HepG2 (cell line): ENCODE data around the gene SLC6A8. TPM values are rescaled to one million over a fixed set of nuclear protein-coding genes. Genes with fewer than 3 reads are reported as not detected.

Experiments
- AGO2 ChIP-seq: fragments of 200-400 bp; formaldehyde crosslinking; optimal IDR thresholded peaks from 2 replicates; pipeline ENCODE3; 2017; ENCODE audit warnings: mild to moderate bottlenecking, low read depth, low read length, moderate library complexity
- CCDC6 ChIP-seq: sonication (generic); formaldehyde crosslinking; IDR thresholded peaks from 2 replicates; pipeline ENCODE4 v1.8.1; 2022; ENCODE audit warnings: mild to moderate bottlenecking, missing genetic modification reagents, moderate library complexity
- PCBP2 ChIP-seq: fragments of 200-400 bp; formaldehyde crosslinking; optimal IDR thresholded peaks from 2 replicates; pipeline ENCODE3; 2018; ENCODE audit warnings: low read length, low read depth; ENCODE audit not compliant: poor library complexity, severe bottlenecking
- TCF7 ChIP-seq: sonication (generic); IDR thresholded peaks from 2 replicates; pipeline ENCODE4 v1.6.1; 2016; ENCODE audit warnings: antibody characterized with exemption, low read depth
- TFAP4 ChIP-seq: sonication (generic); IDR thresholded peaks from 2 replicates; pipeline ENCODE4 v1.6.1; 2016; ENCODE audit warnings: low read depth, borderline replicate concordance
- YEATS4 ChIP-seq: sonication (generic); formaldehyde crosslinking; IDR thresholded peaks from 2 replicates; pipeline ENCODE4 v1.4.0; 2020; ENCODE audit warnings: missing genetic modification reagents, borderline replicate concordance
- ZBTB4 ChIP-seq: sonication (generic); formaldehyde crosslinking; IDR thresholded peaks from 2 replicates; pipeline ENCODE4 v1.4.0; 2020; ENCODE audit warnings: missing genetic modification reagents, mild to moderate bottlenecking, borderline replicate concordance
- ZFX ChIP-seq: sonication (generic); formaldehyde crosslinking; IDR thresholded peaks from 2 replicates; pipeline ENCODE4 v1.4.0; 2020; ENCODE audit warnings: mild to moderate bottlenecking, low read depth, missing genetic modification reagents, moderate library complexity
- ZNF18 ChIP-seq: sonication (generic); formaldehyde crosslinking; IDR thresholded peaks from 2 replicates; pipeline ENCODE4 v1.8.0; 2022; ENCODE audit warnings: mild to moderate bottlenecking, missing genetic modification reagents; ENCODE audit not compliant: insufficient replicate concordance
- ZNF687 ChIP-seq: sonication (generic); formaldehyde crosslinking; IDR thresholded peaks from 2 replicates; pipeline ENCODE4 v1.5.1; 2020; ENCODE audit warnings: mild to moderate bottlenecking, missing genetic modification reagents, moderate library complexity
- ZZZ3 ChIP-seq: sonication (generic); formaldehyde crosslinking; IDR thresholded peaks from 2 replicates; pipeline ENCODE4 v1.4.0; 2020; ENCODE audit warnings: missing genetic modification reagents, mild to moderate bottlenecking, borderline replicate concordance
- polyA plus RNA-seq, 8 experiments: library from polyadenylated mRNA; depleted of rRNA in 3 of 8; stranded (reverse) in 7 of 8; unstranded in 1 of 8; fragments of >200 nt; fragmentation: Illumina TruSeq in 4 of 8; extraction: Trizol in 4 of 8; gene quantifications; 2 replicates each; pipeline versions ENCODE4 v1.2.1 to v1.2.3, GENCODE V29; 2011 to 2016; ENCODE audit warnings: low read depth in 4 of 8, missing spikeins in 1 of 8, mixed read lengths in 1 of 8; ENCODE audit not compliant: insufficient read depth in 1 of 8
- total RNA-seq, 5 experiments: library from RNA; depleted of rRNA; stranded (reverse); fragments of >200 nt; fragmentation: Illumina TruSeq; extraction: Trizol; gene quantifications; 2 replicates each; pipeline ENCODE4 v1.2.3, GENCODE V29; 2016; ENCODE audit warnings: low read depth in 1 of 5
- TF ChIP-seq, protein P1 (sequence below): sonication (generic); formaldehyde crosslinking; IDR thresholded peaks from 2 replicates; pipeline ENCODE4 v1.8.0; 2022; ENCODE audit warnings: missing genetic modification reagents, mild to moderate bottlenecking, moderate library complexity, borderline replicate concordance

Gene SLC6A8
- total and polyA plus RNA-seq, 2 of the 13 experiments (the other 11 are each of a cell fraction or from before 2014, with no cell fraction given): 13.9 to 176 TPM

DNA sequence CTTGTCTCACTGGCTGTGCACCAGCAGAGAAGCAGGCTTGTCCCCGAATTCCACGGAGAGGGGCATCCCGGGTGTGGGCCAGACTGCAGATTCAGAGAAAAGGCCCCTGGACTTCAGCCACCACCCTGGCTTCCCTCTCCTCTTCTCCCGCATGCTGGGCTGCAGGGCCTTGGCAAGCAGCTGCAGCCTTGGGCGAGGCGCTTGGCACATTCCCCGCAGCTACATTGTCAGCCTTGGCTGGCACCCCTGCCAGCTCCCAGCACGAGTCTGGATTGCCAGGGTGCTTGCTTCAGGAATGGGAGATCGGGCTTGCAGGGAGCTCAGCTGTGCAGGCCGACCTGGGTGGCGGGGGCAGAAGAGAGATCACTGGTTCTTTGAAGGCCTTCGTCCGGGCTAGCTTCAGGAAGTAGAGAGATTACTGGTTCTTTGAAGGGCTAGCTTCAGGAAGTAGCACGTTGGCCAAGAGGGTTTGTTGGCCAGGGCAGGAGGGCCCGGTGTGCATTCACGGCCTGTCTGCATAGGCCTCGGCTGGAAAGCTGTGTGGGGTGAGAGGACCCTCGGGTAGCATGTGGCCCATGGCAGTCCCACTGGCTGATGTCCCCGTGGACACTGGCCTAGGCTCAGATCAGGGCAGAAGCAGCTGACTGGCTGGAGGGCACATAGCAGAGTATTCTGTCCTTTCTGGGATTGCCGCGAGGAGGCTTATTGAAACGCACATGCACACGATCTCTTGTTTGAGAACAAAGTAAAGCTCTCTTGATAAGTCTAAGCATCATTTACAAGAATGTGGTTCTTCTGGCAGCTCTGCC, 39.6 kb downstream of the SLC6A8 start (continued):
- TF ChIP-seq ZNF687 (peak; percentile 73), AGO2 (peak; percentile 44), TFAP4 (peak; percentile 46; the same call in 1 of the 2 replicates), PCBP2 (no peak), ZNF18 (CRISPR knock-in tag) (peak; percentile 30), TCF7 (peak; percentile 24; the same call in 1 of the 2 replicates), ZZZ3 (CRISPR knock-in tag) (0 out of 2 replicates have a peak, but pooled peaks have one; percentile 29), CCDC6 (CRISPR knock-in tag) (peak; percentile 59; the same call in 1 of the 2 replicates), ZBTB4 (CRISPR knock-in tag) (no peak), ZFX (CRISPR knock-in tag) (no peak; the same call in 1 of the 2 replicates), YEATS4 (CRISPR knock-in tag) (no peak)
- TF ChIP-seq, protein P1, sequence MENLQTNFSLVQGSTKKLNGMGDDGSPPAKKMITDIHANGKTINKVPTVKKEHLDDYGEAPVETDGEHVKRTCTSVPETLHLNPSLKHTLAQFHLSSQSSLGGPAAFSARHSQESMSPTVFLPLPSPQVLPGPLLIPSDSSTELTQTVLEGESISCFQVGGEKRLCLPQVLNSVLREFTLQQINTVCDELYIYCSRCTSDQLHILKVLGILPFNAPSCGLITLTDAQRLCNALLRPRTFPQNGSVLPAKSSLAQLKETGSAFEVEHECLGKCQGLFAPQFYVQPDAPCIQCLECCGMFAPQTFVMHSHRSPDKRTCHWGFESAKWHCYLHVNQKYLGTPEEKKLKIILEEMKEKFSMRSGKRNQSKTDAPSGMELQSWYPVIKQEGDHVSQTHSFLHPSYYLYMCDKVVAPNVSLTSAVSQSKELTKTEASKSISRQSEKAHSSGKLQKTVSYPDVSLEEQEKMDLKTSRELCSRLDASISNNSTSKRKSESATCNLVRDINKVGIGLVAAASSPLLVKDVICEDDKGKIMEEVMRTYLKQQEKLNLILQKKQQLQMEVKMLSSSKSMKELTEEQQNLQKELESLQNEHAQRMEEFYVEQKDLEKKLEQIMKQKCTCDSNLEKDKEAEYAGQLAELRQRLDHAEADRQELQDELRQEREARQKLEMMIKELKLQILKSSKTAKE (CRISPR knock-in tag): no peak
